Smooth muscle cell (in vitro differentiated cells): ENCODE results near the gene TUSC2. TPM values are rescaled to one million over a fixed set of nuclear protein-coding genes. Genes with fewer than 3 reads are reported as not detected.

Experiments used
- DNase-seq: peaks from one replicate; lab custom pipeline; 2025; ENCODE audit not compliant: unreplicated experiment; lab: John Stamatoyannopoulos, UW
- H2AFZ ChIP-seq: fragments of 200-600 bp; sonication (generic); 2 replicates; pipeline ENCODE4 v1.6.0; 2016; ENCODE audit warnings: antibody characterized with exemption, low read depth, mild to moderate bottlenecking
- H3F3A ChIP-seq: fragments of 200-600 bp; sonication (generic); 2 replicates; pipeline ENCODE4 v1.6.0; 2017; ENCODE audit warnings: antibody characterized with exemption, low read depth
- H3K27ac ChIP-seq: fragments of 200-600 bp; sonication (generic); 2 replicates; pipeline ENCODE4 v1.5.1; 2016; ENCODE audit warnings: low read depth, mild to moderate bottlenecking
- H3K27me3 ChIP-seq: fragments of 200-600 bp; sonication (generic); 2 replicates; pipeline ENCODE4 v1.6.1; 2016; ENCODE audit warnings: low read depth, mild to moderate bottlenecking
- H3K36me3 ChIP-seq: fragments of 200-600 bp; sonication (generic); 2 replicates; pipeline ENCODE4 v1.5.1; 2016; ENCODE audit warnings: low read depth
- H3K4me1 ChIP-seq: fragments of 200-600 bp; sonication (generic); 2 replicates; pipeline ENCODE4 v1.5.1; 2016; ENCODE audit warnings: low read depth
- H3K4me2 ChIP-seq: fragments of 200-600 bp; sonication (generic); 2 replicates; pipeline ENCODE4 v1.6.0; 2016; ENCODE audit warnings: mild to moderate bottlenecking
- H3K4me3 ChIP-seq: fragments of 200-600 bp; sonication (generic); 2 replicates; pipeline ENCODE4 v1.5.1; 2016; ENCODE audit warnings: mild to moderate bottlenecking
- H3K79me2 ChIP-seq: fragments of 200-600 bp; sonication (generic); 2 replicates; pipeline ENCODE4 v1.6.0; 2016; ENCODE audit warnings: low read depth, mild to moderate bottlenecking
- H3K9ac ChIP-seq: fragments of 200-600 bp; sonication (generic); 2 replicates; pipeline ENCODE4 v1.6.0; 2016; ENCODE audit warnings: low read depth
- H3K9me3 ChIP-seq: fragments of 200-600 bp; sonication (generic); replicated peaks from 2 replicates; pipeline ENCODE4 v1.5.1; 2016; ENCODE audit warnings: low read depth
- H4K20me1 ChIP-seq: fragments of 200-600 bp; sonication (generic); 2 replicates; pipeline ENCODE4 v1.6.0; 2016; ENCODE audit warnings: low read depth
- CTCF ChIP-seq: fragments of 200-600 bp; sonication (generic); IDR thresholded peaks from 2 replicates; pipeline ENCODE4 v1.5.1; 2017; ENCODE audit warnings: borderline replicate concordance, mild to moderate bottlenecking, antibody characterized with exemption; ENCODE audit not compliant: insufficient read depth, poor library complexity, severe bottlenecking
- WGBS: methylation state at CpG from one replicate; pipeline ENCODE4 v1.1.7; 2016; ENCODE audit warnings: low lambda C conversion rate; 5-methylcytosine and 5-hydroxymethylcytosine counted together
- polyA plus RNA-seq: library from polyadenylated mRNA; unstranded; fragments of >200 nt; fragmentation: Nextera tagmentation; extraction: Ambion mirVana; gene quantifications from 2 replicates; pipeline ENCODE4 v1.2.1, GENCODE V29; 2016
- total RNA-seq: library from RNA; depleted of rRNA; stranded (reverse); fragments of >200 nt; gene quantifications from 2 replicates; pipeline ENCODE4 v1.2.3, GENCODE V29; 2014

Gene TUSC2
- total and polyA plus RNA-seq, 2 experiments from 2014 or later, result 25.1 to 53.4 TPM

GRCh38 chr3:50278123-50278879 is 49.7 kb downstream of the TUSC2 start:
- H3K36me3 ChIP-seq, result no peaks in the 10 kb centered on the region
- H3K27ac ChIP-seq, result no peak overlapping the region
- H3F3A ChIP-seq, result no peaks in the 10 kb centered on the region
- no peaks in the 10 kb centered on the region for H3K79me2 ChIP-seq
- H3K27me3 ChIP-seq, result peaks cover 39% of the 10 kb centered on the region
- H4K20me1 ChIP-seq, result peaks cover 8% of the 10 kb centered on the region
- H3K4me1 ChIP-seq, result peaks cover under 1% of the 10 kb centered on the region
- no peak overlapping the region for H3K9ac ChIP-seq
- no peak for TF ChIP-seq CTCF
- H3K9me3 ChIP-seq, result no peaks in the 10 kb centered on the region
- no peak overlapping the region for H2AFZ ChIP-seq
- no peak overlapping the region for H3K4me2 ChIP-seq
- no peak for DNase-seq
- H3K4me3 ChIP-seq, result no peak overlapping the region
- 90% methylated on average over 4 of the region's 4 CpGs for WGBS

- H3K27me3 ChIP-seq, result peaks cover 42% of the 10 kb centered on the region
- no peak overlapping the region for H2AFZ ChIP-seq
- no peaks in the 10 kb centered on the region for H3K79me2 ChIP-seq
- TF ChIP-seq CTCF, result no peak
- H3K36me3 ChIP-seq, result no peaks in the 10 kb centered on the region
- no peak overlapping the region for H3K4me2 ChIP-seq
- no peak overlapping the region for H3K27ac ChIP-seq
- no peaks in the 10 kb centered on the region for H3K9me3 ChIP-seq
- no peak overlapping the region for H3K4me3 ChIP-seq
- no peak overlapping the region for H3K9ac ChIP-seq
- peaks cover 4% of the 10 kb centered on the region for H3K4me1 ChIP-seq
- WGBS, result 94% methylated on average over 17 of the region's 17 CpGs
- no peaks in the 10 kb centered on the region for H3F3A ChIP-seq
- DNase-seq, result no peak
- peaks cover 8% of the 10 kb centered on the region for H4K20me1 ChIP-seq
Observed at GRCh38 chr3:50276762-50277101, 51.3 kb downstream of the TUSC2 start.

- WGBS, result 50% methylated on average over 73 of the region's 79 CpGs
- H3K9me3 ChIP-seq, result no peaks in the 10 kb centered on the region
- TF ChIP-seq CTCF, result no peak
- no peak overlapping the region for H3K4me3 ChIP-seq
- no peaks in the 10 kb centered on the region for H3F3A ChIP-seq
- H3K9ac ChIP-seq, result no peak overlapping the region
- H3K79me2 ChIP-seq, result no peaks in the 10 kb centered on the region
- peaks cover 42% of the 10 kb centered on the region for H3K27me3 ChIP-seq
- H3K4me2 ChIP-seq, result no peak overlapping the region
- H3K27ac ChIP-seq, result no peak overlapping the region
- H2AFZ ChIP-seq, result no peak overlapping the region
- H3K36me3 ChIP-seq, result no peaks in the 10 kb centered on the region
- H3K4me1 ChIP-seq, result peaks cover 4% of the 10 kb centered on the region
- H4K20me1 ChIP-seq, result peaks cover 8% of the 10 kb centered on the region
- no peak for DNase-seq
Observed at GRCh38 chr3:50275996-50276761, 51.8 kb downstream of the TUSC2 start.
